HG03025 (cell line): ENCODE measurements around the gene NOS2.

Experiments used
- ATAC-seq: cut with Tn5 transposase; IDR thresholded peaks from one replicate; pipeline ENCODE4 v1.9.1; 2021; ENCODE audit warnings: mild to moderate bottlenecking, moderate library complexity; ENCODE audit not compliant: unreplicated experiment, low FRiP score

NOS2 gene

GRCh38 chr17:27821318-27821717 is 21.0 kb upstream of the NOS2 start:
- ATAC-seq, result no peak

- ATAC-seq, result no peak
These were observed 18.8 kb upstream of the NOS2 start for GRCh38 chr17:27819145-27819544.

- no peak for ATAC-seq
These were observed 18.2 kb upstream of the NOS2 start for GRCh38 chr17:27818401-27819105.

- no peak for ATAC-seq
These were observed 17.4 kb upstream of the NOS2 start for GRCh38 chr17:27817731-27818130.

- no peak for ATAC-seq
These were observed 16.6 kb upstream of the NOS2 start for GRCh38 chr17:27816946-27817345.

- ATAC-seq, result no peak
These were observed 11.6 kb upstream of the NOS2 start for GRCh38 chr17:27811961-27812360.

- no peak for ATAC-seq
These were observed 10.7 kb upstream of the NOS2 start for GRCh38 chr17:27810902-27811557.

- ATAC-seq, result no peak
These were observed 10.0 kb upstream of the NOS2 start for GRCh38 chr17:27810211-27810901.

- no peak for ATAC-seq
These were observed 9.2 kb upstream of the NOS2 start for GRCh38 chr17:27809555-27809954.

- no peak for ATAC-seq
These were observed 8.3 kb upstream of the NOS2 start for GRCh38 chr17:27808628-27809027.

- peak; percentile 43 for ATAC-seq
These were observed 7.5 kb upstream of the NOS2 start for GRCh38 chr17:27807567-27808470.

GRCh38 chr17:27805520-27806146 is 5.3 kb upstream of the NOS2 start:
- peak; percentile 40 for ATAC-seq

GRCh38 chr17:27804113-27804512 is 3.8 kb upstream of the NOS2 start:
- ATAC-seq, result no peak

GRCh38 chr17:27802962-27803680 is 2.8 kb upstream of the NOS2 start:
- no peak for ATAC-seq

- no peak for ATAC-seq
These were observed 1.7 kb upstream of the NOS2 start for GRCh38 chr17:27802033-27802432.

GRCh38 chr17:27798376-27798775 is 2.0 kb downstream of the NOS2 start:
- no peak for ATAC-seq

- no peak for ATAC-seq
These were observed 2.8 kb downstream of the NOS2 start for GRCh38 chr17:27797390-27798091.

- ATAC-seq, result no peak
These were observed 6.3 kb downstream of the NOS2 start for GRCh38 chr17:27793906-27794569.
